K562 (cell line): ENCODE measurements around the gene GARNL3. TPM values are rescaled to one million over a fixed set of nuclear protein-coding genes. Genes with fewer than 3 reads are reported as not detected.

Experiments used
- JUND ChIP-seq, 2 experiments: IDR thresholded peaks; 2 replicates in 1 of 2; 3 replicates in 1 of 2; pipeline ENCODE4 v1.6.1; 2011; ENCODE audit warnings: borderline replicate concordance in 2 of 2, low read depth in 2 of 2, low read length in 2 of 2, improper control_type of control experiment in 1 of 2, missing biosample characterization in 1 of 2, missing genetic modification characterization in 1 of 2, missing genetic modification reagents in 1 of 2
- LCOR ChIP-seq: sonication (generic); formaldehyde crosslinking; IDR thresholded peaks from 2 replicates; pipeline ENCODE4 v1.8.0; 2022; ENCODE audit warnings: mild to moderate bottlenecking, missing genetic modification reagents
- ZNF347 ChIP-seq: fragments of 450-650 bp; formaldehyde crosslinking; IDR thresholded peaks from 2 replicates; pipeline ENCODE4 v1.4.0; 2020; ENCODE audit warnings: low read depth, mild to moderate bottlenecking, moderate library complexity
- ZNF57 ChIP-seq: fragments of 450-650 bp; formaldehyde crosslinking; IDR thresholded peaks from 2 replicates; pipeline ENCODE4 v1.4.0; 2020; ENCODE audit warnings: mild to moderate bottlenecking, moderate library complexity
- polyA plus RNA-seq, 8 experiments: library from polyadenylated mRNA; depleted of rRNA in 4 of 8; stranded (reverse) in 5 of 8; unstranded in 3 of 8; fragments of >200 nt; fragmentation: Nextera tagmentation in 2 of 8; fragmentation: Illumina TruSeq in 1 of 8; extraction: Ambion mirVana in 2 of 8; extraction: Trizol in 1 of 8; gene quantifications; 2 replicates each; pipeline versions ENCODE4 v1.2.1 to v1.2.3, GENCODE V29; 2011 to 2014; ENCODE audit warnings: inconsistent platforms in 1 of 8, missing spikeins in 1 of 8
- total RNA-seq, 7 experiments: library from RNA; depleted of rRNA in 6 of 7; stranded (reverse); fragments of >200 nt in 6 of 7; fragmentation: Illumina TruSeq in 2 of 7; extraction: Trizol in 2 of 7; gene quantifications; 2 replicates each; pipeline versions ENCODE4 v1.2.1 to v1.2.3, GENCODE V29; 2011 to 2021; ENCODE audit warnings: low replicate concordance in 1 of 7
- TF ChIP-seq, protein P1 (sequence below): fragments of 250-450 bp; sonication (Bioruptor Pico); IDR thresholded peaks from 2 replicates; pipeline ENCODE4 v1.4.0; 2020
- TF ChIP-seq, protein P2 (sequence below), 2 experiments: fragments of 450-650 bp; IDR thresholded peaks; 2 replicates each; pipeline ENCODE4 v1.6.1; 2018; ENCODE audit warnings: mild to moderate bottlenecking in 2 of 2, low read depth in 1 of 2; ENCODE audit not compliant: partially characterized antibody in 2 of 2

Gene GARNL3
- total and polyA plus RNA-seq, 9 of the 15 experiments (the other 6 are each of a cell fraction or from before 2014, with no cell fraction given): 0.35 to 2.7 (median 1.6) TPM

DNA sequence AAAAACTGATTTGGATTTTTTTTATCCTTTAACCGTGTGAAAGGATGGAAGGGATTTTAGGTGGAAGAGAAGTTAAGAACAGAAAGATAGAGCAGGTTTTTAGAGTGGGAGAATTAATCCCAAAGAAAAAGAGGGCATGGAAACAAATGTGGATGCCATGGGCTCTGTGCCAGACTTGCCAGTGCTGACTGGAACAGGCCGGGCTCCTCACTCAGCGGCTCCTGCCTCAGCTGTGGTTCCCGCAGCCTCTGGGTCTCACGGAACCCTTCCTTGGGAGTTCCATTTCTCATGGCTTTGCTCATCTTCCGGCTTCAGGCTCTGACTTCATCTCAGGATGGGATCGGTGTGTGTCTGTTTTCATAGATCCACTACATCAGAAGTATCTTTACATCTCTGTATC is 102.0 kb downstream of the GARNL3 start (continued):
- TF ChIP-seq, protein P1, sequence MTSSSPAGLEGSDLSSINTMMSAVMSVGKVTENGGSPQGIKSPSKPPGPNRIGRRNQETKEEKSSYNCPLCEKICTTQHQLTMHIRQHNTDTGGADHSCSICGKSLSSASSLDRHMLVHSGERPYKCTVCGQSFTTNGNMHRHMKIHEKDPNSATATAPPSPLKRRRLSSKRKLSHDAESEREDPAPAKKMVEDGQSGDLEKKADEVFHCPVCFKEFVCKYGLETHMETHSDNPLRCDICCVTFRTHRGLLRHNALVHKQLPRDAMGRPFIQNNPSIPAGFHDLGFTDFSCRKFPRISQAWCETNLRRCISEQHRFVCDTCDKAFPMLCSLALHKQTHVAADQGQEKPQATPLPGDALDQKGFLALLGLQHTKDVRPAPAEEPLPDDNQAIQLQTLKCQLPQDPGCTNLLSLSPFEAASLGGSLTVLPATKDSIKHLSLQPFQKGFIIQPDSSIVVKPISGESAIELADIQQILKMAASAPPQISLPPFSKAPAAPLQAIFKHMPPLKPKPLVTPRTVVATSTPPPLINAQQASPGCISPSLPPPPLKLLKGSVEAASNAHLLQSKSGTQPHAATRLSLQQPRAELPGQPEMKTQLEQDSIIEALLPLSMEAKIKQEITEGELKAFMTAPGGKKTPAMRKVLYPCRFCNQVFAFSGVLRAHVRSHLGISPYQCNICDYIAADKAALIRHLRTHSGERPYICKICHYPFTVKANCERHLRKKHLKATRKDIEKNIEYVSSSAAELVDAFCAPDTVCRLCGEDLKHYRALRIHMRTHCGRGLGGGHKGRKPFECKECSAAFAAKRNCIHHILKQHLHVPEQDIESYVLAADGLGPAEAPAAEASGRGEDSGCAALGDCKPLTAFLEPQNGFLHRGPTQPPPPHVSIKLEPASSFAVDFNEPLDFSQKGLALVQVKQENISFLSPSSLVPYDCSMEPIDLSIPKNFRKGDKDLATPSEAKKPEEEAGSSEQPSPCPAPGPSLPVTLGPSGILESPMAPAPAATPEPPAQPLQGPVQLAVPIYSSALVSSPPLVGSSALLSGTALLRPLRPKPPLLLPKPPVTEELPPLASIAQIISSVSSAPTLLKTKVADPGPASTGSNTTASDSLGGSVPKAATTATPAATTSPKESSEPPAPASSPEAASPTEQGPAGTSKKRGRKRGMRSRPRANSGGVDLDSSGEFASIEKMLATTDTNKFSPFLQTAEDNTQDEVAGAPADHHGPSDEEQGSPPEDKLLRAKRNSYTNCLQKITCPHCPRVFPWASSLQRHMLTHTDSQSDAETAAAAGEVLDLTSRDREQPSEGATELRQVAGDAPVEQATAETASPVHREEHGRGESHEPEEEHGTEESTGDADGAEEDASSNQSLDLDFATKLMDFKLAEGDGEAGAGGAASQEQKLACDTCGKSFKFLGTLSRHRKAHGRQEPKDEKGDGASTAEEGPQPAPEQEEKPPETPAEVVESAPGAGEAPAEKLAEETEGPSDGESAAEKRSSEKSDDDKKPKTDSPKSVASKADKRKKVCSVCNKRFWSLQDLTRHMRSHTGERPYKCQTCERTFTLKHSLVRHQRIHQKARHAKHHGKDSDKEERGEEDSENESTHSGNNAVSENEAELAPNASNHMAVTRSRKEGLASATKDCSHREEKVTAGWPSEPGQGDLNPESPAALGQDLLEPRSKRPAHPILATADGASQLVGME: no peak
- TF ChIP-seq, protein P2, sequence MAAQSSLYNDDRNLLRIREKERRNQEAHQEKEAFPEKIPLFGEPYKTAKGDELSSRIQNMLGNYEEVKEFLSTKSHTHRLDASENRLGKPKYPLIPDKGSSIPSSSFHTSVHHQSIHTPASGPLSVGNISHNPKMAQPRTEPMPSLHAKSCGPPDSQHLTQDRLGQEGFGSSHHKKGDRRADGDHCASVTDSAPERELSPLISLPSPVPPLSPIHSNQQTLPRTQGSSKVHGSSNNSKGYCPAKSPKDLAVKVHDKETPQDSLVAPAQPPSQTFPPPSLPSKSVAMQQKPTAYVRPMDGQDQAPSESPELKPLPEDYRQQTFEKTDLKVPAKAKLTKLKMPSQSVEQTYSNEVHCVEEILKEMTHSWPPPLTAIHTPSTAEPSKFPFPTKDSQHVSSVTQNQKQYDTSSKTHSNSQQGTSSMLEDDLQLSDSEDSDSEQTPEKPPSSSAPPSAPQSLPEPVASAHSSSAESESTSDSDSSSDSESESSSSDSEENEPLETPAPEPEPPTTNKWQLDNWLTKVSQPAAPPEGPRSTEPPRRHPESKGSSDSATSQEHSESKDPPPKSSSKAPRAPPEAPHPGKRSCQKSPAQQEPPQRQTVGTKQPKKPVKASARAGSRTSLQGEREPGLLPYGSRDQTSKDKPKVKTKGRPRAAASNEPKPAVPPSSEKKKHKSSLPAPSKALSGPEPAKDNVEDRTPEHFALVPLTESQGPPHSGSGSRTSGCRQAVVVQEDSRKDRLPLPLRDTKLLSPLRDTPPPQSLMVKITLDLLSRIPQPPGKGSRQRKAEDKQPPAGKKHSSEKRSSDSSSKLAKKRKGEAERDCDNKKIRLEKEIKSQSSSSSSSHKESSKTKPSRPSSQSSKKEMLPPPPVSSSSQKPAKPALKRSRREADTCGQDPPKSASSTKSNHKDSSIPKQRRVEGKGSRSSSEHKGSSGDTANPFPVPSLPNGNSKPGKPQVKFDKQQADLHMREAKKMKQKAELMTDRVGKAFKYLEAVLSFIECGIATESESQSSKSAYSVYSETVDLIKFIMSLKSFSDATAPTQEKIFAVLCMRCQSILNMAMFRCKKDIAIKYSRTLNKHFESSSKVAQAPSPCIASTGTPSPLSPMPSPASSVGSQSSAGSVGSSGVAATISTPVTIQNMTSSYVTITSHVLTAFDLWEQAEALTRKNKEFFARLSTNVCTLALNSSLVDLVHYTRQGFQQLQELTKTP (IDR thresholded peaks at IDR 0.05; ENCODE audit: low read depth in 1 of 2, partially characterized antibody in 2 of 2): no peak
- TF ChIP-seq ZNF57 (no peak), LCOR (CRISPR knock-in tag) (no peak), JUND (IDR thresholded peaks at IDR 0.05; ENCODE audit: borderline replicate concordance, low read depth, low read length) (no peak), JUND (tag; IDR thresholded peaks at IDR 0.05; ENCODE audit: borderline replicate concordance, low read depth, low read length) (no peak), ZNF347 (CRISPR knock-in tag) (no peak)
